ENCODE measurements around the gene ANKRD33B. TPM values are rescaled to one million over a fixed set of nuclear protein-coding genes. Genes with fewer than 3 reads are reported as not detected.

Gene ANKRD33B
- total RNA-seq, 1 donor from 2014 or later, result 6.1 TPM

GRCh38 chr5:10615693-10616092 lies 51.8 kb downstream of the ANKRD33B start:
- ATAC-seq, result no peak
- TF ChIP-seq CTCF (IDR thresholded peaks at IDR 0.05), result no peak
- H3K27ac ChIP-seq, result no peak overlapping the region
- no peaks in the 10 kb centered on the region for H3K27me3 ChIP-seq
- H3K36me3 ChIP-seq, result no peaks in the 10 kb centered on the region
- intact Hi-C loops (cut with DNase I), result no loop called here
- no peak for DNase-seq
- no peaks in the 10 kb centered on the region for H3K4me1 ChIP-seq
- H3K4me3 ChIP-seq, result no peak overlapping the region
- no peaks in the 10 kb centered on the region for H3K9me3 ChIP-seq

- H3K4me3 ChIP-seq, result no peak overlapping the region
- no peaks in the 10 kb centered on the region for H3K27me3 ChIP-seq
- DNase-seq (no peak), ATAC-seq (no peak)
- no peaks in the 10 kb centered on the region for H3K4me1 ChIP-seq
- H3K9me3 ChIP-seq, result no peaks in the 10 kb centered on the region
- H3K27ac ChIP-seq, result no peak overlapping the region
- H3K36me3 ChIP-seq, result no peaks in the 10 kb centered on the region
- no peak for TF ChIP-seq CTCF (IDR thresholded peaks at IDR 0.05)
- intact Hi-C loops (cut with DNase I), result no loop called here
These were observed 53.2 kb downstream of the ANKRD33B start for GRCh38 chr5:10617103-10617502.

- no peaks in the 10 kb centered on the region for H3K27me3 ChIP-seq
- intact Hi-C loops (cut with DNase I), result no loop called here
- no peak for TF ChIP-seq CTCF (IDR thresholded peaks at IDR 0.05)
- no peak overlapping the region for H3K4me3 ChIP-seq
- H3K36me3 ChIP-seq, result no peaks in the 10 kb centered on the region
- no peak overlapping the region for H3K27ac ChIP-seq
- no peak for ATAC-seq
- H3K9me3 ChIP-seq, result no peaks in the 10 kb centered on the region
- DNase-seq, result no peak
- H3K4me1 ChIP-seq, result no peaks in the 10 kb centered on the region
These were observed 54.4 kb downstream of the ANKRD33B start for GRCh38 chr5:10618311-10618710.

- TF ChIP-seq CTCF (IDR thresholded peaks at IDR 0.05), result no peak
- ATAC-seq (no peak), DNase-seq (no peak)
- intact Hi-C loops (cut with DNase I), result no loop called here
- no peaks in the 10 kb centered on the region for H3K27me3 ChIP-seq
- no peak overlapping the region for H3K27ac ChIP-seq
- H3K4me3 ChIP-seq, result no peak overlapping the region
- no peaks in the 10 kb centered on the region for H3K4me1 ChIP-seq
- H3K9me3 ChIP-seq, result no peaks in the 10 kb centered on the region
- H3K36me3 ChIP-seq, result no peaks in the 10 kb centered on the region
These were observed 55.8 kb downstream of the ANKRD33B start for GRCh38 chr5:10619649-10620048.

GRCh38 chr5:10620346-10620745 lies 56.5 kb downstream of the ANKRD33B start:
- intact Hi-C loops (cut with DNase I), result no loop called here

More at GRCh38 chr5:10620346-10620745, 56.5 kb downstream of the ANKRD33B start:
- H3K27me3 ChIP-seq, result no peaks in the 10 kb centered on the region
- TF ChIP-seq CTCF (IDR thresholded peaks at IDR 0.05), result no peak
- no peak overlapping the region for H3K27ac ChIP-seq
- DNase-seq, result no peak
- no peaks in the 10 kb centered on the region for H3K36me3 ChIP-seq
- no peaks in the 10 kb centered on the region for H3K9me3 ChIP-seq
- H3K4me3 ChIP-seq, result no peak overlapping the region
- ATAC-seq, result no peak
- no peaks in the 10 kb centered on the region for H3K4me1 ChIP-seq
